Astrocyte (in vitro differentiated cells and primary cell): Measurements from ENCODE around the gene USP32. TPM values are rescaled to one million over a fixed set of nuclear protein-coding genes. Genes with fewer than 3 reads are reported as not detected.

Experiments
- DNase-seq: peaks from one replicate; pipeline ENCODE4 v3.0.0-alpha.2; 2010; ENCODE audit warnings: low read depth
- FAIRE-seq: peaks from 2 replicates; lab custom pipeline; 2011; peaks lifted over from hg19 to GRCh38; lab: Jason Lieb, UNC
- H2AFZ ChIP-seq: 2 replicates; pipeline ENCODE4 v1.6.0; 2012; ENCODE audit warnings: low read depth, low read length, inconsistent platforms
- H3K27ac ChIP-seq: 2 replicates; pipeline ENCODE4 v1.5.1; 2011; ENCODE audit warnings: low read depth, low read length, inconsistent platforms
- H3K27me3 ChIP-seq: 2 replicates; pipeline ENCODE4 v1.6.0; 2011; ENCODE audit warnings: low read length, inconsistent platforms; ENCODE audit not compliant: insufficient read depth
- H3K36me3 ChIP-seq: 2 replicates; pipeline ENCODE4 v1.5.1; 2011; ENCODE audit warnings: low read length, inconsistent platforms; ENCODE audit not compliant: insufficient read depth
- H3K4me1 ChIP-seq: 2 replicates; pipeline ENCODE4 v1.5.1; 2011; ENCODE audit warnings: low read length, inconsistent platforms; ENCODE audit not compliant: insufficient read depth
- H3K4me2 ChIP-seq: 2 replicates; pipeline ENCODE4 v1.6.0; 2012; ENCODE audit warnings: low read length, inconsistent platforms
- H3K4me3 ChIP-seq: 2 replicates; pipeline ENCODE4 v1.5.1; 2011; ENCODE audit warnings: low read depth, mild to moderate bottlenecking, low read length, inconsistent platforms; ENCODE audit not compliant: insufficient read depth
- H3K79me2 ChIP-seq: 2 replicates; pipeline ENCODE4 v1.6.0; 2012; ENCODE audit warnings: mild to moderate bottlenecking, low read length, inconsistent platforms; ENCODE audit not compliant: insufficient read depth
- H3K9ac ChIP-seq: 2 replicates; pipeline ENCODE4 v1.6.0; 2012; ENCODE audit warnings: mild to moderate bottlenecking, low read length, inconsistent platforms
- H3K9me3 ChIP-seq: 2 replicates; pipeline ENCODE4 v1.5.1; 2012; ENCODE audit warnings: low read depth, mild to moderate bottlenecking, low read length, inconsistent platforms; ENCODE audit not compliant: insufficient read depth
- H4K20me1 ChIP-seq: 2 replicates; pipeline ENCODE4 v1.6.0; 2012; ENCODE audit warnings: low read length, inconsistent platforms; ENCODE audit not compliant: insufficient read depth
- H3K27ac Mint-ChIP-seq: one replicate; pipeline ENCODE4 v1.8.0; 2021; ENCODE audit warnings: mild to moderate bottlenecking, mixed read lengths; ENCODE audit not compliant: unreplicated experiment
- H3K27me3 Mint-ChIP-seq: one replicate; pipeline ENCODE4 v1.8.0; 2021; ENCODE audit warnings: low read depth, mixed read lengths; ENCODE audit not compliant: unreplicated experiment
- H3K36me3 Mint-ChIP-seq: one replicate; pipeline ENCODE4 v1.8.0; 2021; ENCODE audit warnings: low read depth, mixed read lengths; ENCODE audit not compliant: unreplicated experiment
- H3K4me1 Mint-ChIP-seq: one replicate; pipeline ENCODE4 v1.8.0; 2021; ENCODE audit warnings: low read depth, mixed read lengths; ENCODE audit not compliant: unreplicated experiment
- H3K4me3 Mint-ChIP-seq: one replicate; pipeline ENCODE4 v1.8.0; 2021; ENCODE audit warnings: mild to moderate bottlenecking, moderate library complexity, mixed read lengths; ENCODE audit not compliant: unreplicated experiment
- H3K9me3 Mint-ChIP-seq: one replicate; pipeline ENCODE4 v1.8.0; 2021; ENCODE audit warnings: mild to moderate bottlenecking, mixed read lengths; ENCODE audit not compliant: unreplicated experiment
- EZH2 ChIP-seq: IDR thresholded peaks from 2 replicates; pipeline ENCODE4 v1.6.1; 2012; ENCODE audit warnings: mild to moderate bottlenecking, low read length, inconsistent platforms; ENCODE audit not compliant: insufficient read depth
- total RNA-seq: library from RNA; stranded (reverse); gene quantifications from 2 replicates; pipeline ENCODE4 v1.2.1, GENCODE V29; 2021
- TF ChIP-seq, protein P1 (sequence below): IDR thresholded peaks from 2 replicates; pipeline ENCODE4 v1.5.1; 2011; ENCODE audit warnings: low read depth, mild to moderate bottlenecking, inconsistent platforms, low read length, moderate library complexity; ENCODE audit not compliant: insufficient read depth

Gene USP32
- total RNA-seq, 1 donor from 2014 or later = 40.2 TPM

DNA sequence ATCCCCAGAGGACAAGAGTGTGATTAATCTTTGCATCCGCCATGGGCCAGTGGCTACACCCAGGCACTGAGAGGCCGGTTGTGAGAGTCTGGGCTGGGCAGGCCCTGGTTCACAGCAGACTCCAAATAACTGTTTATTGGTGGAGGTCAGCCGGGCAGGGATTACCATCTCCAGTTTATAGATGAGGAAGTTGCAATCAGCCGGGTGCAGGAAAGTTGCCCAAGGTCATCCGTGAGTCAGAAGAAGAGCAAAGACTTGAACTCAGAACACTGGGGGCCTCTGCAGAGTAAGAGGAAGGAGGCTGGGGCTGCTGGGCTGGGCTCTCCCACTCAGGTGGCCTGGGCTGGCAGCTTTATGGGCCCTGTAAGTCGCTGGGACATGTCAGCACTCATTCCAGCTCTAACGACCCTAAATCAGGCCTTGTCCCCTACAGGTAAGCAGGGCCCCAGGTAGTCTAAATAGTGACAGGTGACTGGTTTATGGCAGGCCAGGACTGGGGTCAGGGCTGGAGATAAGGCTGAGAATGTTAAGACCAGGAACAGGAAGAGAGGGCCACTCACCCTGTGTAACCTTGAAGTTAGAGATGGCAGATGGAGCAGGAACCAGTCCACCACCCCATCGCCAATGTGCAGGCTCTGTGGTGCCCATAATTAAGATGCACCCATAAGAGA lies 244.2 kb downstream of the USP32 start:
- H2AFZ ChIP-seq = no peak overlapping the region
- no peaks in the 10 kb centered on the region for H3K9me3 ChIP-seq
- Mint-ChIP-seq H3K4me1 (peaks cover 14% of the 10 kb centered on the region), H3K4me3 (no peak overlapping the region), H3K9me3 (no peaks in the 10 kb centered on the region), H3K27ac (no peak overlapping the region), H3K27me3 (peaks cover 66% of the 10 kb centered on the region), H3K36me3 (no peaks in the 10 kb centered on the region)
- peaks cover 8% of the 10 kb centered on the region for H3K4me1 ChIP-seq
- H3K36me3 ChIP-seq = no peaks in the 10 kb centered on the region
- H3K79me2 ChIP-seq = no peaks in the 10 kb centered on the region
- no peak for DNase-seq
- no peak for FAIRE-seq
- no peak for TF ChIP-seq EZH2
- TF ChIP-seq, protein P1, sequence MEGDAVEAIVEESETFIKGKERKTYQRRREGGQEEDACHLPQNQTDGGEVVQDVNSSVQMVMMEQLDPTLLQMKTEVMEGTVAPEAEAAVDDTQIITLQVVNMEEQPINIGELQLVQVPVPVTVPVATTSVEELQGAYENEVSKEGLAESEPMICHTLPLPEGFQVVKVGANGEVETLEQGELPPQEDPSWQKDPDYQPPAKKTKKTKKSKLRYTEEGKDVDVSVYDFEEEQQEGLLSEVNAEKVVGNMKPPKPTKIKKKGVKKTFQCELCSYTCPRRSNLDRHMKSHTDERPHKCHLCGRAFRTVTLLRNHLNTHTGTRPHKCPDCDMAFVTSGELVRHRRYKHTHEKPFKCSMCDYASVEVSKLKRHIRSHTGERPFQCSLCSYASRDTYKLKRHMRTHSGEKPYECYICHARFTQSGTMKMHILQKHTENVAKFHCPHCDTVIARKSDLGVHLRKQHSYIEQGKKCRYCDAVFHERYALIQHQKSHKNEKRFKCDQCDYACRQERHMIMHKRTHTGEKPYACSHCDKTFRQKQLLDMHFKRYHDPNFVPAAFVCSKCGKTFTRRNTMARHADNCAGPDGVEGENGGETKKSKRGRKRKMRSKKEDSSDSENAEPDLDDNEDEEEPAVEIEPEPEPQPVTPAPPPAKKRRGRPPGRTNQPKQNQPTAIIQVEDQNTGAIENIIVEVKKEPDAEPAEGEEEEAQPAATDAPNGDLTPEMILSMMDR = no peak
- H4K20me1 ChIP-seq = no peaks in the 10 kb centered on the region
- no peak overlapping the region for H3K4me3 ChIP-seq
- no peak overlapping the region for H3K27ac ChIP-seq
- H3K4me2 ChIP-seq = no peak overlapping the region
- H3K9ac ChIP-seq = no peak overlapping the region
- H3K27me3 ChIP-seq = peaks cover 72% of the 10 kb centered on the region

DNA sequence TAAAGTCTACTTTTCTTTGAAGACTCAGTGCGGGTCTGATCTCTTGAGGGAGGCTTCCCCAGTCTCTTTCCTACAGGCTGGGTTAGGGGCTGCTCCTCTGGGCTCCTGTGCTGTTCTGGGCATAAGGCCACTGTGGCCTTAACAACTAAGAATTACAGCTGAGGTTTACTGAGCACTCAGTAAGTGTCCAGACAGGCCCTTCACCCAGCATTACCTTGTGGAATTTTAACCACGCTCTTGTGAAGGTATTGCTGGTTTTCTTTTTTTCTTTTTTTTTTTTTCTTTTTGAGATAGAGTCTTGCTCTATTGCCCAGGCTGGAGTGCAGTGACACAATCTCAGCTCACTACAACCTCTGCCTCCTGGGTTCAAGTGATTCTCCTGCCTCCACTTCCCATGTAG lies 245.7 kb downstream of the USP32 start:
- H3K4me1 Mint-ChIP-seq = peaks cover 18% of the 10 kb centered on the region

More for the DNA sequence above, 245.7 kb downstream of the USP32 start:
- no peak overlapping the region for H3K27ac Mint-ChIP-seq
- peaks cover 61% of the 10 kb centered on the region for H3K27me3 ChIP-seq
- no peak overlapping the region for H2AFZ ChIP-seq
- TF ChIP-seq, protein P1 = no peak
- TF ChIP-seq EZH2 = no peak
- H3K36me3 Mint-ChIP-seq = no peaks in the 10 kb centered on the region
- no peaks in the 10 kb centered on the region for H3K79me2 ChIP-seq
- H3K4me3 ChIP-seq = no peak overlapping the region
- H4K20me1 ChIP-seq = no peaks in the 10 kb centered on the region
- H3K27ac ChIP-seq = no peak overlapping the region
- peaks cover 20% of the 10 kb centered on the region for H3K4me1 ChIP-seq
- no peak overlapping the region for H3K9ac ChIP-seq
- no peak for DNase-seq
- no peak overlapping the region for H3K4me3 Mint-ChIP-seq
- H3K9me3 Mint-ChIP-seq = no peaks in the 10 kb centered on the region
- H3K36me3 ChIP-seq = no peaks in the 10 kb centered on the region
- H3K27me3 Mint-ChIP-seq = peaks cover 55% of the 10 kb centered on the region
- H3K9me3 ChIP-seq = no peaks in the 10 kb centered on the region
- no peak overlapping the region for H3K4me2 ChIP-seq
- no peak for FAIRE-seq
